GM21717 (cell line): Measurements from ENCODE around the gene PFN1.
"Not testable (repeated sequence)": the region's sequence is repeated elsewhere in the genome, so short reads cannot be mapped to it uniquely, and the experiment has no call there.

Experiments
- ATAC-seq: cut with Tn5 transposase; IDR thresholded peaks from one replicate; pipeline ENCODE4 v1.9.1; 2021; ENCODE audit warnings: mild to moderate bottlenecking, moderate library complexity; ENCODE audit not compliant: unreplicated experiment

The PFN1 gene

GRCh38 chr17:4928881-4929280, 19.4 kb downstream of the PFN1 start:
- no peak for ATAC-seq

GRCh38 chr17:4926577-4927335, 21.6 kb downstream of the PFN1 start:
- not testable (repeated sequence) for ATAC-seq

- no peak for ATAC-seq
These were observed 27.0 kb downstream of the PFN1 start for GRCh38 chr17:4921320-4921719.

GRCh38 chr17:4920351-4921048, 27.8 kb downstream of the PFN1 start:
- ATAC-seq = no peak

- no peak for ATAC-seq
These were observed 28.8 kb downstream of the PFN1 start for GRCh38 chr17:4919511-4920047.

- not testable (repeated sequence) for ATAC-seq
These were observed 33.8 kb downstream of the PFN1 start for GRCh38 chr17:4914551-4914950.

GRCh38 chr17:4913994-4914393, 34.3 kb downstream of the PFN1 start:
- no peak for ATAC-seq

- no peak for ATAC-seq
These were observed 39.4 kb downstream of the PFN1 start for GRCh38 chr17:4908711-4909496.

GRCh38 chr17:4908301-4908700, 40.0 kb downstream of the PFN1 start:
- ATAC-seq = no peak

- ATAC-seq = not testable (repeated sequence)
These were observed 41.7 kb downstream of the PFN1 start for GRCh38 chr17:4906642-4907041.

GRCh38 chr17:4903051-4903818, 45.1 kb downstream of the PFN1 start, which contains the start of gene CHRNE:
Gene CHRNE (minus strand): TSS chr17:4903098. CDS start chr17:4903063, 35 bp downstream.
- ATAC-seq = no peak

GRCh38 chr17:4902540-4902939, 45.8 kb downstream of the PFN1 start:
- ATAC-seq = no peak

- no peak for ATAC-seq
These were observed 46.5 kb downstream of the PFN1 start for GRCh38 chr17:4901648-4902344.

- no peak for ATAC-seq
These were observed 47.2 kb downstream of the PFN1 start for GRCh38 chr17:4901108-4901647.

GRCh38 chr17:4900231-4901107, 47.9 kb downstream of the PFN1 start:
- ATAC-seq = no peak

GRCh38 chr17:4899341-4900230, 48.7 kb downstream of the PFN1 start, which contains the start of gene C17orf107:
Gene C17orf107 (plus strand): TSS chr17:4899536. CDS start chr17:4899763, 227 bp downstream.
- no peak for ATAC-seq

- no peak for ATAC-seq
These were observed 49.4 kb downstream of the PFN1 start for GRCh38 chr17:4898927-4899326.
